ENCODE results near the gene ACOT7. TPM values are rescaled to one million over a fixed set of nuclear protein-coding genes. Genes with fewer than 3 reads are reported as not detected.

ACOT7 gene
- total and polyA plus RNA-seq, 2 of the 13 experiments (the other 11 are each of a cell fraction or from before 2014, with no cell fraction given), result 33.0 to 55.8 TPM

DNA sequence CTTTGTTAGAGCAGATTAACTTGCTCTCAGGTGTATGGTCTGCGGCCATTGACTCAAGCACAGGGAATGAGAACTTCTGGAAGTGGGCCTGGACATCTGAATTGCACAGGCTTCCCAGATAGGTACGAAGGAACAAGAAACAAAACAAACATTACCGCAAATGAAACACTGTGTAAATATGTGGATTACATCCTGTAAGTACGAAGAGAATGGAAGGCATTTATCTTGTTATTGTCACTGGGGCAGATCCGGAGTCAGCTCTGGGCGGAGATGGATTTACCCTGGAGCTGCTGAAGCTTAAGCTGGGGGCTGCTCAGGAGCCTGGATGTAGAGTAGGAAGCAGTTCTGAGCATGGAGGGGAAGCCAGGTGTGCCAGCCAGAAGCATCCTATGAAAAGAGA is 19.3 kb upstream of the ACOT7 start:
- Histone ChIP-seq H3K4me2 (ENCODE audit: low read depth, low read length) (peak overlapping the region; percentile 1; the same call in 1 of the 2 replicates), H3K9ac (ENCODE audit: insufficient read depth, low read depth, low read length) (no peak overlapping the region), H3K4me1 (ENCODE audit: insufficient read depth, low read length) (peaks cover 56% of the 10 kb centered on the region), H3K9me3 (ENCODE audit: low read length) (no peaks in the 10 kb centered on the region), H2AFZ (ENCODE audit: low read length) (no peak overlapping the region), H3K4me3 (replicated peaks in 1 of 3; ENCODE audit: insufficient read depth in 1 of 3, low read depth in 2 of 3, low read length in 3 of 3) (no peak overlapping the region), H3K36me3 (replicated peaks in 1 of 2; ENCODE audit: control insufficient read depth in 1 of 2, insufficient read depth in 2 of 2, low read length in 2 of 2) (no peaks in the 10 kb centered on the region), H3K27ac (ENCODE audit: extremely low read length, insufficient read depth, low read length) (no peak overlapping the region), H3K79me2 (ENCODE audit: insufficient read depth, low read length) (no peaks in the 10 kb centered on the region), H4K20me1 (ENCODE audit: insufficient read depth, low read length) (no peaks in the 10 kb centered on the region), H3K27me3 (ENCODE audit: control insufficient read depth in 1 of 2, insufficient read depth in 2 of 2, low read length in 2 of 2) (peaks cover 8 to 45% of the 10 kb centered on the region in 2 experiments)
- DNase-seq (ENCODE audit: low spot score) (peak; percentile 77), ATAC-seq (peak; percentile 55), FAIRE-seq (peak; percentile 55)
- CTCF ChIA-PET (ENCODE audit: low intra/inter-chr PET ratio, low total read pairs), result no interaction called here
- in situ Hi-C loops (cut with HindIII; ENCODE audit: extremely low pct_ligation_motif_present, low pct_unique_long_range_greater_than_20kb) (loop anchor here (10.0 kb wide), 1 partner anchor 168 kb away; the partner anchor contains the start of gene HES3), intact Hi-C loops (cut with micrococcal nuclease; ENCODE audit: unreplicated experiment) (no loop called here)
- under 1% methylated on average over 6 of the region's 6 CpGs for WGBS (ENCODE audit: low lambda C conversion rate)
- no TSS peak for BruUV-seq (replicated peaks)
- POLR2A ChIA-PET, result interaction anchor here (1.2 kb wide), 1 partner anchor 21 kb away, joined by 4 read pairs; no protein-coding TSS in a partner anchor
- TF ChIP-seq HDAC2 (CRISPR knock-in tag; IDR thresholded peaks at IDR 0.05), result 0 out of 2 replicates have a peak, but pooled peaks have one; percentile 36
- TF ChIP-seq ELF3 (CRISPR knock-in tag; IDR thresholded peaks at IDR 0.05), result peak; percentile 60; the same call in 1 of the 2 replicates
- TF ChIP-seq SP5 (CRISPR knock-in tag; IDR thresholded peaks at IDR 0.05; ENCODE audit: borderline replicate concordance, low read depth), result peak; percentile 70; the same call in 1 of the 2 replicates
- TF ChIP-seq, protein P1, sequence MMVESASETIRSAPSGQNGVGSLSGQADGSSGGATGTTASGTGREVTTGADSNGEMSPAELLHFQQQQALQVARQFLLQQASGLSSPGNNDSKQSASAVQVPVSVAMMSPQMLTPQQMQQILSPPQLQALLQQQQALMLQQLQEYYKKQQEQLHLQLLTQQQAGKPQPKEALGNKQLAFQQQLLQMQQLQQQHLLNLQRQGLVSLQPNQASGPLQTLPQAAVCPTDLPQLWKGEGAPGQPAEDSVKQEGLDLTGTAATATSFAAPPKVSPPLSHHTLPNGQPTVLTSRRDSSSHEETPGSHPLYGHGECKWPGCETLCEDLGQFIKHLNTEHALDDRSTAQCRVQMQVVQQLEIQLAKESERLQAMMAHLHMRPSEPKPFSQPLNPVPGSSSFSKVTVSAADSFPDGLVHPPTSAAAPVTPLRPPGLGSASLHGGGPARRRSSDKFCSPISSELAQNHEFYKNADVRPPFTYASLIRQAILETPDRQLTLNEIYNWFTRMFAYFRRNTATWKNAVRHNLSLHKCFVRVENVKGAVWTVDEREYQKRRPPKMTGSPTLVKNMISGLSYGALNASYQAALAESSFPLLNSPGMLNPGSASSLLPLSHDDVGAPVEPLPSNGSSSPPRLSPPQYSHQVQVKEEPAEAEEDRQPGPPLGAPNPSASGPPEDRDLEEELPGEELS (CRISPR knock-in tag; IDR thresholded peaks at IDR 0.05), result peak; percentile 67
- no peak for TF ChIP-seq PRMT3 (CRISPR knock-in tag; IDR thresholded peaks at IDR 0.05; ENCODE audit: borderline replicate concordance, low read depth)
- TF ChIP-seq SAP130 (CRISPR knock-in tag; IDR thresholded peaks at IDR 0.05; ENCODE audit: low read depth), result peak; percentile 63
- TF ChIP-seq, protein P2, sequence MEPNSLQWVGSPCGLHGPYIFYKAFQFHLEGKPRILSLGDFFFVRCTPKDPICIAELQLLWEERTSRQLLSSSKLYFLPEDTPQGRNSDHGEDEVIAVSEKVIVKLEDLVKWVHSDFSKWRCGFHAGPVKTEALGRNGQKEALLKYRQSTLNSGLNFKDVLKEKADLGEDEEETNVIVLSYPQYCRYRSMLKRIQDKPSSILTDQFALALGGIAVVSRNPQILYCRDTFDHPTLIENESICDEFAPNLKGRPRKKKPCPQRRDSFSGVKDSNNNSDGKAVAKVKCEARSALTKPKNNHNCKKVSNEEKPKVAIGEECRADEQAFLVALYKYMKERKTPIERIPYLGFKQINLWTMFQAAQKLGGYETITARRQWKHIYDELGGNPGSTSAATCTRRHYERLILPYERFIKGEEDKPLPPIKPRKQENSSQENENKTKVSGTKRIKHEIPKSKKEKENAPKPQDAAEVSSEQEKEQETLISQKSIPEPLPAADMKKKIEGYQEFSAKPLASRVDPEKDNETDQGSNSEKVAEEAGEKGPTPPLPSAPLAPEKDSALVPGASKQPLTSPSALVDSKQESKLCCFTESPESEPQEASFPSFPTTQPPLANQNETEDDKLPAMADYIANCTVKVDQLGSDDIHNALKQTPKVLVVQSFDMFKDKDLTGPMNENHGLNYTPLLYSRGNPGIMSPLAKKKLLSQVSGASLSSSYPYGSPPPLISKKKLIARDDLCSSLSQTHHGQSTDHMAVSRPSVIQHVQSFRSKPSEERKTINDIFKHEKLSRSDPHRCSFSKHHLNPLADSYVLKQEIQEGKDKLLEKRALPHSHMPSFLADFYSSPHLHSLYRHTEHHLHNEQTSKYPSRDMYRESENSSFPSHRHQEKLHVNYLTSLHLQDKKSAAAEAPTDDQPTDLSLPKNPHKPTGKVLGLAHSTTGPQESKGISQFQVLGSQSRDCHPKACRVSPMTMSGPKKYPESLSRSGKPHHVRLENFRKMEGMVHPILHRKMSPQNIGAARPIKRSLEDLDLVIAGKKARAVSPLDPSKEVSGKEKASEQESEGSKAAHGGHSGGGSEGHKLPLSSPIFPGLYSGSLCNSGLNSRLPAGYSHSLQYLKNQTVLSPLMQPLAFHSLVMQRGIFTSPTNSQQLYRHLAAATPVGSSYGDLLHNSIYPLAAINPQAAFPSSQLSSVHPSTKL (CRISPR knock-in tag; IDR thresholded peaks at IDR 0.05), result peak; percentile 79
- no peak for TF ChIP-seq ZNF615 (CRISPR knock-in tag; IDR thresholded peaks at IDR 0.05; ENCODE audit: borderline replicate concordance)
- TF ChIP-seq SOX6 (IDR thresholded peaks at IDR 0.05), result no peak
- TF ChIP-seq SOX6 (CRISPR knock-in tag; IDR thresholded peaks at IDR 0.05), result peak; percentile 83
- TF ChIP-seq, protein P3, sequence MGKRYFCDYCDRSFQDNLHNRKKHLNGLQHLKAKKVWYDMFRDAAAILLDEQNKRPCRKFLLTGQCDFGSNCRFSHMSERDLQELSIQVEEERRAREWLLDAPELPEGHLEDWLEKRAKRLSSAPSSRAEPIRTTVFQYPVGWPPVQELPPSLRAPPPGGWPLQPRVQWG (CRISPR knock-in tag; IDR thresholded peaks at IDR 0.05; ENCODE audit: borderline replicate concordance, low read depth), result no peak
- no peak for TF ChIP-seq NFRKB (IDR thresholded peaks at IDR 0.05)
- TF ChIP-seq, protein P4, sequence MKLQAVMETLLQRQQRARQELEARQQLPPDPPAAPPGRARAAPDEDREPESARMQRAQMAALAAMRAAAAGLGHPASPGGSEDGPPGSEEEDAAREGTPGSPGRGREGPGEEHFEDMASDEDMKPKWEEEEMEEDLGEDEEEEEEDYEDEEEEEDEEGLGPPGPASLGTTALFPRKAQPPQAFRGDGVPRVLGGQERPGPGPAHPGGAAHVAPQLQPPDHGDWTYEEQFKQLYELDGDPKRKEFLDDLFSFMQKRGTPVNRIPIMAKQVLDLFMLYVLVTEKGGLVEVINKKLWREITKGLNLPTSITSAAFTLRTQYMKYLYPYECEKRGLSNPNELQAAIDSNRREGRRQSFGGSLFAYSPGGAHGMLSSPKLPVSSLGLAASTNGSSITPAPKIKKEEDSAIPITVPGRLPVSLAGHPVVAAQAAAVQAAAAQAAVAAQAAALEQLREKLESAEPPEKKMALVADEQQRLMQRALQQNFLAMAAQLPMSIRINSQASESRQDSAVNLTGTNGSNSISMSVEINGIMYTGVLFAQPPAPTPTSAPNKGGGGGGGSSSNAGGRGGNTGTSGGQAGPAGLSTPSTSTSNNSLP (IDR thresholded peaks at IDR 0.05; ENCODE audit: low read depth, low read length), result 0 out of 2 replicates have a peak, but pooled peaks have one; percentile 26

All from HepG2 (cell line).